Measurements from ENCODE around the gene CA5A. TPM values are rescaled to one million over a fixed set of nuclear protein-coding genes. Genes with fewer than 3 reads are reported as not detected.

CA5A gene
- total RNA-seq, 1 experiment from 2014 or later, result not detected

GRCh38 chr16:87960296-87960695, 24.0 kb upstream of the CA5A start:
- Histone ChIP-seq H3K27me3 (ENCODE audit: low read length) (no peaks in the 10 kb centered on the region), H4K20me1 (ENCODE audit: insufficient read depth, low read depth, low read length) (no peaks in the 10 kb centered on the region), H3K79me2 (ENCODE audit: low read length) (peaks cover 100% of the 10 kb centered on the region), H3K36me3 (ENCODE audit: insufficient read depth, low read length) (no peaks in the 10 kb centered on the region; the same call in 1 of the 2 replicates), H3K9me2 (replicated peaks; ENCODE audit: insufficient read depth, low read length) (no peaks in the 10 kb centered on the region), H3K9me3 (ENCODE audit: low read length) (no peaks in the 10 kb centered on the region), H3K9ac (ENCODE audit: low read length) (no peak overlapping the region), H3K4me3 (ENCODE audit: low read length) (no peak overlapping the region), H3K27ac (ENCODE audit: low read length) (no peak overlapping the region), H3K4me2 (ENCODE audit: low read depth, low read length, poor library complexity, severe bottlenecking) (no peak overlapping the region), H3K4me1 (ENCODE audit: low read length) (no peaks in the 10 kb centered on the region), H2AFZ (ENCODE audit: low read length) (no peak overlapping the region)
- no peak for DNase-seq

- Histone ChIP-seq H3K9me3 (ENCODE audit: low read length) (no peaks in the 10 kb centered on the region), H3K4me3 (ENCODE audit: low read length) (no peak overlapping the region), H4K20me1 (ENCODE audit: insufficient read depth, low read depth, low read length) (no peaks in the 10 kb centered on the region; the same call in 1 of the 2 replicates), H3K4me2 (ENCODE audit: low read depth, low read length, poor library complexity, severe bottlenecking) (no peak overlapping the region), H3K79me2 (ENCODE audit: low read length) (peaks cover 100% of the 10 kb centered on the region), H3K36me3 (ENCODE audit: insufficient read depth, low read length) (no peaks in the 10 kb centered on the region; the same call in 1 of the 2 replicates), H3K27ac (ENCODE audit: low read length) (no peak overlapping the region), H3K27me3 (ENCODE audit: low read length) (no peaks in the 10 kb centered on the region), H3K4me1 (ENCODE audit: low read length) (no peaks in the 10 kb centered on the region), H3K9me2 (replicated peaks; ENCODE audit: insufficient read depth, low read length) (no peaks in the 10 kb centered on the region), H2AFZ (ENCODE audit: low read length) (no peak overlapping the region), H3K9ac (ENCODE audit: low read length) (no peak overlapping the region)
- DNase-seq, result no peak
These were observed 23.2 kb upstream of the CA5A start for GRCh38 chr16:87959391-87959990.

- Histone ChIP-seq H3K79me2 (ENCODE audit: low read length) (peaks cover 100% of the 10 kb centered on the region), H3K27ac (ENCODE audit: low read length) (no peak overlapping the region), H2AFZ (ENCODE audit: low read length) (no peak overlapping the region), H3K36me3 (ENCODE audit: insufficient read depth, low read length) (peaks cover 4% of the 10 kb centered on the region; the same call in 1 of the 2 replicates), H3K4me1 (ENCODE audit: low read length) (peaks cover 3% of the 10 kb centered on the region), H3K4me2 (ENCODE audit: low read depth, low read length, poor library complexity, severe bottlenecking) (no peak overlapping the region), H3K9me2 (replicated peaks; ENCODE audit: insufficient read depth, low read length) (no peaks in the 10 kb centered on the region), H4K20me1 (ENCODE audit: insufficient read depth, low read depth, low read length) (no peaks in the 10 kb centered on the region; the same call in 1 of the 2 replicates), H3K9me3 (ENCODE audit: low read length) (no peaks in the 10 kb centered on the region), H3K27me3 (ENCODE audit: low read length) (no peaks in the 10 kb centered on the region), H3K4me3 (ENCODE audit: low read length) (no peak overlapping the region), H3K9ac (ENCODE audit: low read length) (no peak overlapping the region)
- DNase-seq, result no peak
These were observed 22.3 kb upstream of the CA5A start for GRCh38 chr16:87958632-87959031.

GRCh38 chr16:87957296-87958094, 21.2 kb upstream of the CA5A start:
- Histone ChIP-seq H3K79me2 (ENCODE audit: low read length) (peaks cover 100% of the 10 kb centered on the region), H3K4me2 (ENCODE audit: low read depth, low read length, poor library complexity, severe bottlenecking) (no peak overlapping the region), H3K27me3 (ENCODE audit: low read length) (no peaks in the 10 kb centered on the region), H3K4me3 (ENCODE audit: low read length) (no peak overlapping the region), H3K9ac (ENCODE audit: low read length) (no peak overlapping the region), H3K9me3 (ENCODE audit: low read length) (no peaks in the 10 kb centered on the region), H2AFZ (ENCODE audit: low read length) (no peak overlapping the region), H3K4me1 (ENCODE audit: low read length) (peaks cover 14% of the 10 kb centered on the region), H3K36me3 (ENCODE audit: insufficient read depth, low read length) (peaks cover 6% of the 10 kb centered on the region; the same call in 1 of the 2 replicates), H3K27ac (ENCODE audit: low read length) (no peak overlapping the region), H4K20me1 (ENCODE audit: insufficient read depth, low read depth, low read length) (no peaks in the 10 kb centered on the region; the same call in 1 of the 2 replicates), H3K9me2 (replicated peaks; ENCODE audit: insufficient read depth, low read length) (no peaks in the 10 kb centered on the region)
- no peak for DNase-seq

GRCh38 chr16:87956365-87957231, 20.3 kb upstream of the CA5A start:
- Histone ChIP-seq H3K27me3 (ENCODE audit: low read length) (no peaks in the 10 kb centered on the region), H3K9me3 (ENCODE audit: low read length) (no peaks in the 10 kb centered on the region), H3K4me3 (ENCODE audit: low read length) (no peak overlapping the region), H3K4me1 (ENCODE audit: low read length) (peaks cover 18% of the 10 kb centered on the region), H3K36me3 (ENCODE audit: insufficient read depth, low read length) (peaks cover 6% of the 10 kb centered on the region; the same call in 1 of the 2 replicates), H3K9me2 (replicated peaks; ENCODE audit: insufficient read depth, low read length) (no peaks in the 10 kb centered on the region), H2AFZ (ENCODE audit: low read length) (no peak overlapping the region), H3K79me2 (ENCODE audit: low read length) (peaks cover 100% of the 10 kb centered on the region), H3K27ac (ENCODE audit: low read length) (no peak overlapping the region), H3K4me2 (ENCODE audit: low read depth, low read length, poor library complexity, severe bottlenecking) (no peak overlapping the region), H4K20me1 (ENCODE audit: insufficient read depth, low read depth, low read length) (no peaks in the 10 kb centered on the region; the same call in 1 of the 2 replicates), H3K9ac (ENCODE audit: low read length) (no peak overlapping the region)
- DNase-seq, result no peak

- H3K9me2 ChIP-seq (replicated peaks; ENCODE audit: insufficient read depth, low read length), result no peaks in the 10 kb centered on the region
- H4K20me1 ChIP-seq (ENCODE audit: insufficient read depth, low read depth, low read length), result no peaks in the 10 kb centered on the region; the same call in 1 of the 2 replicates
- H3K36me3 ChIP-seq (ENCODE audit: insufficient read depth, low read length), result peaks cover 6% of the 10 kb centered on the region; the same call in 1 of the 2 replicates
- H2AFZ ChIP-seq (ENCODE audit: low read length), result no peak overlapping the region
- H3K9ac ChIP-seq (ENCODE audit: low read length), result no peak overlapping the region
- H3K27ac ChIP-seq (ENCODE audit: low read length), result no peak overlapping the region
- no peaks in the 10 kb centered on the region for H3K27me3 ChIP-seq (ENCODE audit: low read length)
- H3K4me2 ChIP-seq (ENCODE audit: low read depth, low read length, poor library complexity, severe bottlenecking), result no peak overlapping the region
- H3K9me3 ChIP-seq (ENCODE audit: low read length), result no peaks in the 10 kb centered on the region
- DNase-seq, result no peak
- peaks cover 18% of the 10 kb centered on the region for H3K4me1 ChIP-seq (ENCODE audit: low read length)
- H3K79me2 ChIP-seq (ENCODE audit: low read length), result peaks cover 95% of the 10 kb centered on the region
- no peak overlapping the region for H3K4me3 ChIP-seq (ENCODE audit: low read length)
These were observed 19.7 kb upstream of the CA5A start for GRCh38 chr16:87956098-87956364.

GRCh38 chr16:87955302-87956097, 19.2 kb upstream of the CA5A start:
- no peak for DNase-seq
- Histone ChIP-seq H3K9ac (ENCODE audit: low read length) (no peak overlapping the region), H3K36me3 (ENCODE audit: insufficient read depth, low read length) (peaks cover 6% of the 10 kb centered on the region; the same call in 1 of the 2 replicates)

More at GRCh38 chr16:87955302-87956097, 19.2 kb upstream of the CA5A start:
- Histone ChIP-seq H3K4me1 (ENCODE audit: low read length) (peaks cover 19% of the 10 kb centered on the region), H2AFZ (ENCODE audit: low read length) (no peak overlapping the region), H4K20me1 (ENCODE audit: insufficient read depth, low read depth, low read length) (no peaks in the 10 kb centered on the region; the same call in 1 of the 2 replicates), H3K9me3 (ENCODE audit: low read length) (no peaks in the 10 kb centered on the region), H3K4me2 (ENCODE audit: low read depth, low read length, poor library complexity, severe bottlenecking) (no peak overlapping the region), H3K79me2 (ENCODE audit: low read length) (peaks cover 90% of the 10 kb centered on the region), H3K27me3 (ENCODE audit: low read length) (no peaks in the 10 kb centered on the region), H3K9me2 (replicated peaks; ENCODE audit: insufficient read depth, low read length) (no peaks in the 10 kb centered on the region), H3K27ac (ENCODE audit: low read length) (no peak overlapping the region), H3K4me3 (ENCODE audit: low read length) (no peak overlapping the region)
